HEK293 (cell line): Measurements from ENCODE around the gene DNM1.

Experiments used
- CTCF ChIA-PET: fragments of 350-600 bp; formaldehyde crosslinking; extraction: SDS; loops from one replicate; lab custom pipeline; 2021; ENCODE audit warnings: antibody characterized with exemption; lab: Yijun Ruan, JAX
- POLR2A ChIA-PET: fragments of 300-600 bp; formaldehyde crosslinking; extraction: SDS; loops from one replicate; lab custom pipeline; 2020; ENCODE audit warnings: antibody characterized with exemption, inconsistent platforms; lab: Yijun Ruan, JAX
- H3K27ac ChIP-seq: fragments of 200-500 bp; sonication (Bioruptor generic); 2 replicates; pipeline ENCODE4 v1.5.1; 2014; ENCODE audit warnings: low read depth, low read length, control low read depth, inconsistent platforms; ENCODE audit errors: extremely low read depth
- H3K36me3 ChIP-seq, 2 experiments: fragments of 200-500 bp in 1 of 2; sonication (Bioruptor generic) in 1 of 2; 1 replicate in 1 of 2; 2 replicates in 1 of 2; pipeline ENCODE4 v1.5.1; 2014 to 2017; ENCODE audit warnings: inconsistent platforms in 2 of 2, low read length in 2 of 2; ENCODE audit not compliant: control insufficient read depth in 2 of 2, insufficient read depth in 1 of 2
- H3K4me1 ChIP-seq: fragments of 200-500 bp; sonication (Bioruptor generic); 2 replicates; pipeline ENCODE4 v1.5.1; 2014; ENCODE audit warnings: mild to moderate bottlenecking, low read length, inconsistent platforms; ENCODE audit not compliant: control insufficient read depth, insufficient read depth
- H3K4me3 ChIP-seq: 2 replicates; pipeline ENCODE4 v1.5.1; 2011; ENCODE audit warnings: low read depth, mild to moderate bottlenecking, control low read depth, low read length, moderate library complexity
- H3K9me3 ChIP-seq: fragments of 200-500 bp; sonication (Bioruptor generic); 2 replicates; pipeline ENCODE4 v1.5.1; 2014; ENCODE audit warnings: low read depth, low read length, inconsistent platforms; ENCODE audit not compliant: control insufficient read depth, insufficient read depth
- BCL11A ChIP-seq: fragments of 450-650 bp; formaldehyde crosslinking; IDR thresholded peaks from 2 replicates; pipeline ENCODE4 v1.5.1; 2016; ENCODE audit warnings: low read depth, missing biosample characterization, missing genetic modification characterization
- KLF8 ChIP-seq: fragments of 450-650 bp; formaldehyde crosslinking; IDR thresholded peaks from 2 replicates; pipeline ENCODE4 v1.5.1; 2016; ENCODE audit warnings: missing biosample characterization, missing genetic modification characterization
- MYNN ChIP-seq: fragments of 450-650 bp; formaldehyde crosslinking; IDR thresholded peaks from 2 replicates; pipeline ENCODE4 v1.5.1; 2016; ENCODE audit warnings: missing biosample characterization, missing genetic modification characterization, borderline replicate concordance
- OSR2 ChIP-seq: fragments of 450-650 bp; formaldehyde crosslinking; IDR thresholded peaks from 2 replicates; pipeline ENCODE4 v1.5.1; 2016; ENCODE audit warnings: missing biosample characterization, missing genetic modification characterization
- SP7 ChIP-seq: fragments of 450-650 bp; formaldehyde crosslinking; IDR thresholded peaks from 2 replicates; pipeline ENCODE4 v1.5.1; 2016; ENCODE audit warnings: missing biosample characterization, missing genetic modification characterization
- YY2 ChIP-seq: fragments of 450-650 bp; formaldehyde crosslinking; IDR thresholded peaks from 2 replicates; pipeline ENCODE4 v1.5.1; 2016; ENCODE audit warnings: missing biosample characterization, missing genetic modification characterization
- ZFHX2 ChIP-seq: fragments of 450-650 bp; formaldehyde crosslinking; conservative IDR thresholded peaks from 2 replicates; pipeline ENCODE4 v1.5.1; 2016; ENCODE audit warnings: missing biosample characterization, missing genetic modification characterization
- ZNF146 ChIP-seq: fragments of 450-650 bp; formaldehyde crosslinking; IDR thresholded peaks from 2 replicates; pipeline ENCODE4 v1.5.1; 2016; ENCODE audit warnings: missing biosample characterization, missing genetic modification characterization
- ZNF157 ChIP-seq: fragments of 450-650 bp; formaldehyde crosslinking; IDR thresholded peaks from 2 replicates; pipeline ENCODE4 v1.5.1; 2016; ENCODE audit warnings: missing biosample characterization, missing genetic modification characterization
- ZNF184 ChIP-seq: fragments of 450-650 bp; IDR thresholded peaks from 2 replicates; pipeline ENCODE4 v1.5.1; 2018; ENCODE audit warnings: missing biosample characterization, mild to moderate bottlenecking, missing genetic modification characterization
- ZNF19 ChIP-seq: fragments of 450-650 bp; formaldehyde crosslinking; IDR thresholded peaks from 2 replicates; pipeline ENCODE4; 2016; ENCODE audit warnings: missing biosample characterization, missing genetic modification characterization, low read depth
- ZNF324 ChIP-seq: fragments of 450-650 bp; formaldehyde crosslinking; IDR thresholded peaks from 2 replicates; pipeline ENCODE4 v1.5.1; 2016; ENCODE audit warnings: missing biosample characterization, missing genetic modification characterization
- ZNF366 ChIP-seq: fragments of 450-650 bp; formaldehyde crosslinking; conservative IDR thresholded peaks from 2 replicates; pipeline ENCODE4 v1.5.1; 2016; ENCODE audit warnings: missing biosample characterization, missing genetic modification characterization
- ZNF416 ChIP-seq: fragments of 450-650 bp; formaldehyde crosslinking; IDR thresholded peaks from 2 replicates; pipeline ENCODE4 v1.5.1; 2016; ENCODE audit warnings: missing biosample characterization, missing genetic modification characterization
- ZNF423 ChIP-seq: fragments of 450-650 bp; formaldehyde crosslinking; IDR thresholded peaks from 2 replicates; pipeline ENCODE4 v1.5.1; 2016; ENCODE audit warnings: missing biosample characterization, missing genetic modification characterization
- ZNF514 ChIP-seq: fragments of 450-650 bp; formaldehyde crosslinking; IDR thresholded peaks from 2 replicates; pipeline ENCODE4 v1.5.1; 2016; ENCODE audit warnings: missing biosample characterization, missing genetic modification characterization
- ZNF621 ChIP-seq: fragments of 450-650 bp; formaldehyde crosslinking; IDR thresholded peaks from 2 replicates; pipeline ENCODE4 v1.5.1; 2017; ENCODE audit warnings: missing biosample characterization, missing genetic modification characterization
- ZNF707 ChIP-seq: fragments of 450-650 bp; formaldehyde crosslinking; IDR thresholded peaks from 2 replicates; pipeline ENCODE4 v1.5.1; 2016; ENCODE audit warnings: missing biosample characterization, missing genetic modification characterization
- ZNF785 ChIP-seq: fragments of 450-650 bp; formaldehyde crosslinking; IDR thresholded peaks from 2 replicates; pipeline ENCODE4 v1.5.1; 2016; ENCODE audit warnings: missing biosample characterization, missing genetic modification characterization
- TF ChIP-seq, protein P1 (sequence below): fragments of 450-650 bp; formaldehyde crosslinking; IDR thresholded peaks from 2 replicates; pipeline ENCODE4 v1.5.1; 2016; ENCODE audit warnings: missing biosample characterization, missing genetic modification characterization
- TF ChIP-seq, protein P2 (sequence below): fragments of 450-650 bp; formaldehyde crosslinking; IDR thresholded peaks from 2 replicates; pipeline ENCODE4 v1.5.1; 2016; ENCODE audit warnings: missing biosample characterization, missing genetic modification characterization
- TF ChIP-seq, protein P3 (sequence below): fragments of 450-650 bp; formaldehyde crosslinking; IDR thresholded peaks from 2 replicates; pipeline ENCODE4 v1.5.1; 2016; ENCODE audit warnings: missing biosample characterization, missing genetic modification characterization
- TF ChIP-seq, protein P4 (sequence below): fragments of 450-650 bp; formaldehyde crosslinking; IDR thresholded peaks from 2 replicates; pipeline ENCODE4 v1.5.1; 2017; ENCODE audit warnings: missing biosample characterization, missing genetic modification characterization

The DNM1 gene

DNA sequence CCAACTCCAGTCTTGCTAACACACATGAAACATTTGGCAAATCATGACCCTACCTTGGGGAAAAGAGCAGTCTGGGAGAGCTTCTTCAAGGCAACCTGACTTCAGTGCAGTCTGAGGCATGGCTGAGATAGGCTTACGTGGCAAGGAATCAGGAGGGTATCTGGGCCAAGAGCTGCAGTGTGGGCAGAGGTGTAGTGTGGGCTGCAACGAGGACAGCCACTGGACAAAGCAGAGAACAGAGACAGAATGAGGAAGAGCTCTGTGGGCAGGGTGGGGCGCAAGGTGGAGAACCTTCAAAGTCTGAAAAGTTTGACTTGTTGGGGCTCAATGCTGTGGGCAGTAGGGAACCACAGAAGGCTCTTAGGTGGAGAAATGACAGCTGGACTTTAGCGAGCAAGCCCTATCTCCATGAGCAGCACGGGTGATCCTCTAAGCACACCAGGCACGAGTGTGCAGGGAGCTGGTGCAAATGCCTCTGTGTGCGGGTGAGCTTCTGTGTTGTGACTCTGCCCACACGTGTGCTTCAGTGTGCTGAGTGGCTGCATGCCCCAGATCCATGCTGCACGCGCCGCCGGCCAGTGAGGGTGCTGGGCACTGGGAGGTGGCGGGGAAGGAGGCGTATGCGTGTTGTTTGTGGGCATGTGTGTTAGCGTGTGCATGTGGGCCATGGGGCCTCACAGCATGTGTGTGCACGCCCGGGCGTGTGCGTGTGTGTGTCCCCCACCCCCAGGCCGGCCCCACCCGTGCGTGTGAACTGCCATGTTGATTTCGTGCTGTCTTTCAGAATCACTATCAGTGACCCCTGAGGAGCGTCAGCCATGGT lies 49.3 kb downstream of the DNM1 start:
- H3K4me1 ChIP-seq, result no peaks in the 10 kb centered on the region
- H3K36me3 ChIP-seq, result peaks cover 0 to 35% of the 10 kb centered on the region in 2 experiments; a peak in 1 of 3 replicates
- no peak overlapping the region for H3K27ac ChIP-seq
- H3K4me3 ChIP-seq, result no peak overlapping the region
- no peaks in the 10 kb centered on the region for H3K9me3 ChIP-seq
- ChIA-PET CTCF (interaction anchor here (0.9 to 1.2 kb wide), 3 partner anchors 13 to 40 kb away, joined by 3 to 4 read pairs (median 3); no protein-coding TSS in a partner anchor), POLR2A (interaction anchor here (0.6 to 1.9 kb wide), 2 partner anchors 24 to 191 kb away, joined by 6 to 7 read pairs; partner anchors contain the start of genes GOLGA2 and SWI5)
- 0 out of 2 replicates have a peak, but pooled peaks have one; percentile 30 for TF ChIP-seq KLF8 (tag by site-specific recombination)
- TF ChIP-seq ZNF514 (tag by site-specific recombination), result no peak
- no peak for TF ChIP-seq ZNF621 (tag by site-specific recombination)
- no peak for TF ChIP-seq ZNF324 (tag by site-specific recombination)
- TF ChIP-seq ZFHX2 (tag by site-specific recombination), result 0 out of 2 replicates have a peak, but pooled peaks have one; percentile 29
- TF ChIP-seq, protein P1, sequence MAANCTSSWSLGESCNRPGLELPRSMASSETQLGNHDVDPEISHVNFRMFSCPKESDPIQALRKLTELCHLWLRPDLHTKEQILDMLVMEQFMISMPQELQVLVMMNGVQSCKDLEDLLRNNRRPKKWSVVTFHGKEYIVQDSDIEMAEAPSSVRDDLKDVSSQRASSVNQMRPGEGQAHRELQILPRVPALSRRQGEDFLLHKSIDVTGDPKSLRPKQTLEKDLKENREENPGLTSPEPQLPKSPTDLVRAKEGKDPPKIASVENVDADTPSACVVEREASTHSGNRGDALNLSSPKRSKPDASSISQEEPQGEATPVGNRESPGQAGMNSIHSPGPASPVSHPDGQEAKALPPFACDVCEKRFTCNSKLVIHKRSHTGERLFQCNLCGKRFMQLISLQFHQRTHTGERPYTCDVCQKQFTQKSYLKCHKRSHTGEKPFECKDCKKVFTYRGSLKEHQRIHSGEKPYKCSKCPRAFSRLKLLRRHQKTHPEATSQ, result no peak
- no peak for TF ChIP-seq ZNF184 (tag by site-specific recombination)

DNA sequence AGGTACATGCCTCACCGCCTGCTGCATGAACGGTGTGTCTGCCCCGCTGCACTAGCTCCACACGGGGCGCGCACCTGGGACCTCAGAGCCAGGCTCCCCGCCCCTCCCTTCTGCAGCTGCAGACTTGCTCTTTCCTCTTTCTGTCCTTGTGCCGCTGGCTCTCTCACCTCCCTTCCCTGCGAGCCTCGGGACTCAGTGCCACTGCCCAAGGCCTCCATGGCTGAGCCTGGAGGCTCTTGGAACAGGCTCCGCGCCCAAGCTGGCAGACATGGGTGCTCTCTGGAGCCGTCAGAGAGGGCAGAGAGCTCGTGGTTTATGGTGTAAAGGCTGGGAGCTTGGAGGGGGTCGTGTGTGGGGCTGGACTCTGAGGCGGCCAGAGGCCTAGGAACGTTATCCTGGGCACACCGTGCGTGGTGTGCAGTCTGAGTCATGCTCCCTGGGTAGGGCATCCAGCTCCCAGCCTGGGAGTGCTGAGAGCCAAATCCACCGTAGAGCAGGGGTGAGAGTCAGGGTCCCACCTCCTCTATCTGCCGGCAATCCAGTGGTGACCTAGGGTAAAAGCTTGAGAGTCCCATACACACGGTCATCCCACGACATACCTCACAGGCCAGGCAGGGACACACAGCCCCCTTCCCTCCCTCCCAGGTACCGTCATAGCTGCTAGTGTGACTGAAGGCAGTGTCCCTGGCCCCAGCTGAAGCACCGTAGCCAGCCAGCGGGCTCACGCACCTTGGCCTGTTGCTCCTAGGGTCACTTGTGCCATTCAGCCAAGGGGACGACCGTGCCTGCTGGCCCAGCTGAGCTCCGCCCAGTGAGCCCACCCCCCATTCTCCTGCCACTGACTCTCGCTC lies 50.2 kb downstream of the DNM1 start:
- TF ChIP-seq, protein P2, sequence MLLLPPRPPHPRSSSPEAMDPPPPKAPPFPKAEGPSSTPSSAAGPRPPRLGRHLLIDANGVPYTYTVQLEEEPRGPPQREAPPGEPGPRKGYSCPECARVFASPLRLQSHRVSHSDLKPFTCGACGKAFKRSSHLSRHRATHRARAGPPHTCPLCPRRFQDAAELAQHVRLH (tag by site-specific recombination), result no peak
- TF ChIP-seq ZNF19 (tag by site-specific recombination) (no peak), ZNF416 (tag by site-specific recombination) (no peak), ZNF785 (tag by site-specific recombination) (no peak), OSR2 (tag by site-specific recombination) (no peak), BCL11A (tag by site-specific recombination) (no peak), ZNF157 (no peak), ZNF423 (tag by site-specific recombination) (no peak), MYNN (tag by site-specific recombination) (no peak), ZNF707 (tag by site-specific recombination) (no peak), ZNF366 (tag by site-specific recombination) (no peak), YY2 (tag by site-specific recombination) (no peak), SP7 (no peak), ZNF146 (tag by site-specific recombination) (no peak)
- TF ChIP-seq, protein P3, sequence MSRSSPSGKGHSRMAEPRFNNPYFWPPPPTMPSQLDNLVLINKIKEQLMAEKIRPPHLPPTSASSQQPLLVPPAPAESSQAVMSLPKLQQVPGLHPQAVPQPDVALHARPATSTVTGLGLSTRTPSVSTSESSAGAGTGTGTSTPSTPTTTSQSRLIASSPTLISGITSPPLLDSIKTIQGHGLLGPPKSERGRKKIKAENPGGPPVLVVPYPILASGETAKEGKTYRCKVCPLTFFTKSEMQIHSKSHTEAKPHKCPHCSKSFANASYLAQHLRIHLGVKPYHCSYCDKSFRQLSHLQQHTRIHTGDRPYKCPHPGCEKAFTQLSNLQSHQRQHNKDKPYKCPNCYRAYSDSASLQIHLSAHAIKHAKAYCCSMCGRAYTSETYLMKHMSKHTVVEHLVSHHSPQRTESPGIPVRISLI (tag by site-specific recombination), result no peak
- TF ChIP-seq, protein P4, sequence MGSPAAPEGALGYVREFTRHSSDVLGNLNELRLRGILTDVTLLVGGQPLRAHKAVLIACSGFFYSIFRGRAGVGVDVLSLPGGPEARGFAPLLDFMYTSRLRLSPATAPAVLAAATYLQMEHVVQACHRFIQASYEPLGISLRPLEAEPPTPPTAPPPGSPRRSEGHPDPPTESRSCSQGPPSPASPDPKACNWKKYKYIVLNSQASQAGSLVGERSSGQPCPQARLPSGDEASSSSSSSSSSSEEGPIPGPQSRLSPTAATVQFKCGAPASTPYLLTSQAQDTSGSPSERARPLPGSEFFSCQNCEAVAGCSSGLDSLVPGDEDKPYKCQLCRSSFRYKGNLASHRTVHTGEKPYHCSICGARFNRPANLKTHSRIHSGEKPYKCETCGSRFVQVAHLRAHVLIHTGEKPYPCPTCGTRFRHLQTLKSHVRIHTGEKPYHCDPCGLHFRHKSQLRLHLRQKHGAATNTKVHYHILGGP (tag by site-specific recombination), result no peak
- Histone ChIP-seq H3K4me3 (no peak overlapping the region), H3K9me3 (no peaks in the 10 kb centered on the region), H3K36me3 (peaks cover 0 to 42% of the 10 kb centered on the region in 2 experiments; a peak in 1 of 3 replicates), H3K4me1 (no peaks in the 10 kb centered on the region), H3K27ac (no peak overlapping the region)
- CTCF ChIA-PET, result interaction anchor here (0.5 to 1.5 kb wide), 7 partner anchors 14 to 655 kb away, joined by 3 to 6 read pairs (median 5); no protein-coding TSS in a partner anchor
- POLR2A ChIA-PET, result interaction anchor here (1.9 kb wide), 1 partner anchor 23 kb away, joined by 7 read pairs; the partner anchor contains the start of genes GOLGA2 and SWI5
